ENCODE data around the gene CTCFL. TPM values are rescaled to one million over a fixed set of nuclear protein-coding genes. Genes with fewer than 3 reads are reported as not detected.
A peak's percentile ranks its signal among the peaks of the same experiment; 100 is the strongest.

Gene CTCFL
- total and polyA plus RNA-seq, 2 of the 13 experiments (the other 11 are each of a cell fraction or from before 2014, with no cell fraction given), result 0.04 TPM; not detected in 1

GRCh38 chr20:57560554-57561355 is 35.8 kb upstream of the CTCFL start, which contains the start of gene PCK1 (continued):
- peak; percentile 45; the same call in 1 of the 2 replicates for TF ChIP-seq KDM4B (CRISPR knock-in tag; IDR thresholded peaks at IDR 0.05)
- peak; percentile 74; the same call in 1 of the 2 replicates for TF ChIP-seq MYC (CRISPR knock-in tag; IDR thresholded peaks at IDR 0.05; ENCODE audit: borderline replicate concordance)
- TF ChIP-seq TSC22D2 (CRISPR knock-in tag; IDR thresholded peaks at IDR 0.05; ENCODE audit: borderline replicate concordance), result no peak
- TF ChIP-seq RAD51 (IDR thresholded peaks at IDR 0.05; ENCODE audit: borderline replicate concordance), result no peak
- TF ChIP-seq ZNF652 (CRISPR knock-in tag; IDR thresholded peaks at IDR 0.05; ENCODE audit: borderline replicate concordance, low read depth), result no peak
- peak; percentile 60; the same call in 1 of the 2 replicates for TF ChIP-seq ZNF672 (CRISPR knock-in tag; IDR thresholded peaks at IDR 0.05)
- TF ChIP-seq SAFB2 (CRISPR knock-in tag; IDR thresholded peaks at IDR 0.05; ENCODE audit: borderline replicate concordance, low read depth), result no peak; the same call in 1 of the 2 replicates
- TF ChIP-seq ZNF263 (CRISPR knock-in tag; IDR thresholded peaks at IDR 0.05), result 0 out of 2 replicates have a peak, but pooled peaks have one; percentile 35
- TF ChIP-seq ZMYM3 (CRISPR knock-in tag; IDR thresholded peaks at IDR 0.05), result peak; percentile 92
- TF ChIP-seq, protein P1, sequence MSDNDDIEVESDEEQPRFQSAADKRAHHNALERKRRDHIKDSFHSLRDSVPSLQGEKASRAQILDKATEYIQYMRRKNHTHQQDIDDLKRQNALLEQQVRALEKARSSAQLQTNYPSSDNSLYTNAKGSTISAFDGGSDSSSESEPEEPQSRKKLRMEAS (IDR thresholded peaks at IDR 0.05), result peak; percentile 78
- 0 out of 2 replicates have a peak, but pooled peaks have one; percentile 32 for TF ChIP-seq SP2 (CRISPR knock-in tag; IDR thresholded peaks at IDR 0.05)
- no peak; the same call in 1 of the 2 replicates for TF ChIP-seq GLMP (CRISPR knock-in tag; IDR thresholded peaks at IDR 0.05; ENCODE audit: borderline replicate concordance)
- no peak for TF ChIP-seq ZNF276 (CRISPR knock-in tag; IDR thresholded peaks at IDR 0.05; ENCODE audit: low read depth)
- 0 out of 2 replicates have a peak, but pooled peaks have one; percentile 9 for TF ChIP-seq MZF1 (CRISPR knock-in tag; IDR thresholded peaks at IDR 0.05; ENCODE audit: borderline replicate concordance)
- TF ChIP-seq STAT5B (CRISPR knock-in tag; IDR thresholded peaks at IDR 0.05), result no peak
- TF ChIP-seq, protein P2, sequence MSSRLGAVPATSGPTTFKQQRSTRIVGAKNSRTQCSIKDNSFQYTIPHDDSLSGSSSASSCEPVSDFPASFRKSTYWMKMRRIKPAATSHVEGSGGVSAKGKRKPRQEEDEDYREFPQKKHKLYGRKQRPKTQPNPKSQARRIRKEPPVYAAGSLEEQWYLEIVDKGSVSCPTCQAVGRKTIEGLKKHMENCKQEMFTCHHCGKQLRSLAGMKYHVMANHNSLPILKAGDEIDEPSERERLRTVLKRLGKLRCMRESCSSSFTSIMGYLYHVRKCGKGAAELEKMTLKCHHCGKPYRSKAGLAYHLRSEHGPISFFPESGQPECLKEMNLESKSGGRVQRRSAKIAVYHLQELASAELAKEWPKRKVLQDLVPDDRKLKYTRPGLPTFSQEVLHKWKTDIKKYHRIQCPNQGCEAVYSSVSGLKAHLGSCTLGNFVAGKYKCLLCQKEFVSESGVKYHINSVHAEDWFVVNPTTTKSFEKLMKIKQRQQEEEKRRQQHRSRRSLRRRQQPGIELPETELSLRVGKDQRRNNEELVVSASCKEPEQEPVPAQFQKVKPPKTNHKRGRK (CRISPR knock-in tag; IDR thresholded peaks at IDR 0.05), result no peak
- TF ChIP-seq JUN (CRISPR knock-in tag; IDR thresholded peaks at IDR 0.05), result peak; percentile 93
- peak; percentile 96 for TF ChIP-seq NR2C2 (CRISPR knock-in tag; IDR thresholded peaks at IDR 0.05; ENCODE audit: borderline replicate concordance)
- no peak for TF ChIP-seq NFE2L2 (IDR thresholded peaks at IDR 0.05; ENCODE audit: low read length)
- TF ChIP-seq, protein P3, sequence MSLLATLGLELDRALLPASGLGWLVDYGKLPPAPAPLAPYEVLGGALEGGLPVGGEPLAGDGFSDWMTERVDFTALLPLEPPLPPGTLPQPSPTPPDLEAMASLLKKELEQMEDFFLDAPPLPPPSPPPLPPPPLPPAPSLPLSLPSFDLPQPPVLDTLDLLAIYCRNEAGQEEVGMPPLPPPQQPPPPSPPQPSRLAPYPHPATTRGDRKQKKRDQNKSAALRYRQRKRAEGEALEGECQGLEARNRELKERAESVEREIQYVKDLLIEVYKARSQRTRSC (CRISPR knock-in tag; IDR thresholded peaks at IDR 0.05; ENCODE audit: low read depth), result no peak
- TF ChIP-seq HNRNPH1 (optimal IDR thresholded peaks at IDR 0.05; ENCODE audit: low read depth, low read length), result no peak
- peak; percentile 96 for TF ChIP-seq NCOA2 (CRISPR knock-in tag; IDR thresholded peaks at IDR 0.05)
- 0 out of 2 replicates have a peak, but pooled peaks have one; percentile 55 for TF ChIP-seq ZNF143 (CRISPR knock-in tag; IDR thresholded peaks at IDR 0.05)
- TF ChIP-seq ZNF879 (CRISPR knock-in tag; IDR thresholded peaks at IDR 0.05), result no peak
- peak; percentile 90; the same call in 1 of the 2 replicates for TF ChIP-seq ZNF556 (CRISPR knock-in tag; IDR thresholded peaks at IDR 0.05; ENCODE audit: borderline replicate concordance)
